Effector CD4-positive, alpha-beta T cell (primary cell): ENCODE data around the gene MYH16.
"Not testable (repeated sequence)": the region's sequence is repeated elsewhere in the genome, so short reads cannot be mapped to it uniquely, and the experiment has no call there.

Experiments used
- DNase-seq: peaks from one replicate; pipeline ENCODE4 v3.0.0-alpha.2; 2020

The MYH16 gene

DNA sequence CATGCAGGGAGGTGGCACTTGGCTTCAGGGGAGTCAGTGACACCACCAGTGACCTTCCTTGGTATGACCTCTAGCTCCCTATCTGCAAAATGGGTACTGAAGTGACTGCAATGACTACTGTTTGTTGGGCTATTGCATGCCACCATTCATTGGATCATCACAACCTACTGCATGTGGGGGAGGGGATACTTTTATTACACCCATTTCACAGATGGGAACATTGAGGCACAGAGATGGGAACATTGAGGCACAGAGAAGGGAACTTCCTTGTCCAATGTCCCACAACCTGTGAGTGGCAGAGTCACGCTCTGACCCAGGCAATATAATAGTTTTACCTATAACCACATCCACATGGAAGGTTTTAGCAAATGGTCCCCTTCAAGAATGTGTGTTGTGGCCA lies 12.2 kb upstream of the MYH16 start:
- no peak for DNase-seq

DNA sequence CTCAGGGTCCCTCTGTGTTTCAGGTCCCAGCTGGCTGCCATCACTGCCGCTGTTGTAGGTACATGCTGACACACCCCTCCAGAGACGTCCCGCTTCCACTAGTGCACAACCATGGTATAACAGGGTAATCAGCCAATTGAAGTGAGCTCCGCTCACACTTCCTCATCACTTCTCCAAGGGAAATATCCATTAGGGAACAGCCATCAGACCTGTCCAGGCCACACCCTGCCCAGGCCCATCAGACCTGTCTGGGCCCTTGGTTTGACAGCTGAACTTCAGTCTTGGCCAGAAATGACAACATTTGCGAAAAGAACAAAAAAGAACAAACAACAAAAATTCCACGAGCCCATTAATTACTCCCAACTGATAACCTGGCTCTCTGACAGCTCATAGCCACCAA lies 11.0 kb upstream of the MYH16 start:
- DNase-seq, result no peak

DNA sequence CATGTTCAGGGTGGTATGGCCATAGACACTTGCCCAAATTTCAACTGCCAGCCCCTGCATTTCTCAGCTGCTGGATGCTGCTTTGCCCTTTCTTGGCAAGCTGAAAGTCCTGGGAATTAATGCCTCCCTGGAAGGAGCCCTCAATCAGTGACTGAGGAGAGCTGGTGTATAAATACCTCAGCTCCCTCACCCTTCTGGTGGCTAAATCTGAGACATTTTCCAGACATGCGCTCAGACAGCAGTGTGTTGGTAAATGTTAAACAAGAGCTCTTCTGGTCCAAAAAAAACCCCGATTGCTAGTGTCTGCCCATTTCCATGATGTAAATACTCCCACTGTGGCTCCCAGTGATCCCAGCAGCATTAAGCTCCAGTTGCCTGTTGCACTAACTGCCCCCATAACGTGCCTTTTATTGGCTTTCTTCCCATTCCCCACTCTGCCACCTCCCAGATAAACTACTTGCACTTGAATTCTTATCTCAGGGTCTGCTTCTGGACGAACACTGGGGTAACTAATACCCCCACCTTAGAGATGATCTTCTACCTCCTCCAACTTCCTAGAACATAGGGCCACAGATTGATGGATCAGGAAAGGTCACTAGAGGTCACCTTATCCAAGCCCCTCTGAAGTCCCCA lies 6.7 kb upstream of the MYH16 start:
- no peak for DNase-seq

DNA sequence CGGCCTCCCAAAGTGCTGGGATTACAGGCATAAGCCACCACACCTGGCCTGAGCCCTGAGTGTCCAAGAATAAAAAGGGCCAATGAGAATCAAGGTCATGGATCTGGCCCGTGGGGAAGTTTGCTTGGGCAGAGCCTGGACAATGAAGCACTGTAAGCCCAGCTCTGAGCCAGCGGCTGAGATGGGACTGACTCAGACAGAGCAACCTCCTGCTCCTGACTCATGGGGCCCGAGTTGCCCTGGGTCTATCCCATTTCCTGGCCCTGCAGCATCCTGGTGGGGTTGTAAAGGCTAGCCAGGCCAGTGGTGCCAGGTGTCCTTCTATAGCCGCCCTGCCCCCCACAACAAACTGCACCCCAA lies 5.2 kb upstream of the MYH16 start:
- no peak for DNase-seq

DNA sequence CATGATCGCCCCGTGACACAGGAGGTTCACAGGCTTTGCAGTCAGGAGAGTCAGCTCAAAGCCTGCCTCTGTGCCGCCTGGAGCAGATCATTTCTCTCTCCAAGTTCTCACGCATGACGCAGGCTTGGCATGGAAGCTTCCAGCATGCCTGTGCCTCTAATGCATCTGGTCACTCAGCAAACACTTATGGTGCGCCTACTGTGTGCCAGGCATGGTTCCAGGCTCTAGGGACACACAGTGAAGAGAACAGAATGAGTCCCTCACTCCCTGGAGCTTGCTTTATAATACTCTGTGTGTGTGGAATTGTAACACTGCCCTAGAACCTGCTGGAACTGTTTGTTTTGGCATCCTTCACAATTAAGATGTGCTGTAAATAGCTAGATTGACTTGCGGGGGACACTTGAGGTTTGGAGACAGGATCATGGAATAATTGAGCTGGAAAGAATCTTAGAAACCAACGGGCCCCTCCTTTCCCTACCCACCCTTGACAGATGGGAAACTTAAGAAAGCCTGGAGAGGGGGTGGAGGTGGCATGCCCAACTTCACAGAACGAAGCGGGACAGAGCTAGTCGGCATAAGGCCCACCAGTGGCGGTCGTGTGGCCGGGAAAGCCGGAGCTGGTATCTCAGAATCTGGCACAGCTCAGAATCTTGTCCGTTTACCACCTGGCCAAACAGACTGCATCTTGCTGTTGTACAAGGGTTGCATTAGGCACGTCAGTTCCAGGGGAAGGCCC lies 4.6 kb upstream of the MYH16 start:
- DNase-seq, result no peak

DNA sequence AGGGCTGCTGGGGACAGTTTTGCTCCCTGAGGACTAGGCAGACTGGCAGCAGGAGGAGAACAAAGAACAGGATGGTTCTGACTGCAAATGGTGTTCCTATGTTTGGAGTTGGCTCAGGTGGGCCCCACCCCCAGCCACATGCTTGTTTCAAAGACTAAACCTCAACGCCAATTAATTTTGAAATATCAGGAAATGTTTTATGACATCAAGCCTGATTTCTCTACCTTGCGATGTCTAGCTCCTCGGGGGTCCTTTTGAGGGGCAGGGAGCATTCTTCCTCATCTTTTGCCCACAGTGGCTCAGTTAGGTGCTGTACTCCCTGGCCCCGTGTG lies 4.1 kb upstream of the MYH16 start:
- DNase-seq, result no peak

DNA sequence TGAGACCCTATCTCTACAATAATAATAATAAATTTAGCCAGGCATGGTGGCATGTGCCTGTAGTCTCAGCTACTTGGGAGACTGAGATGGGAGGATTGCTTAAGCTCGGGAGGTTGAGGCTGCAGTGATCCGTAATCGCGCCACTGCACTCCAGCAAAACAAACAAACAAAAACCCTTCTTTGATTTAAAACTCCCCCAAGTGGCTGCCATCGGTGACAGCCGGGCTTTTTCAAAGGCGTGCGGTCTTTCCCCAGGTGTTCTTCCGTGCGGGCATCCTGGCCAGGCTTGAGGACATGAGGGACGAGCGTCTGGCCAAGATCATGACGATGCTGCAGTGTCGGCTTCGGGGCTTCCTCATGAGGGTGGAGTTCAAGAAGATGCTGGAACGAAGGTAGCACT lies 1.9 kb upstream of the MYH16 start:
- no peak for DNase-seq

DNA sequence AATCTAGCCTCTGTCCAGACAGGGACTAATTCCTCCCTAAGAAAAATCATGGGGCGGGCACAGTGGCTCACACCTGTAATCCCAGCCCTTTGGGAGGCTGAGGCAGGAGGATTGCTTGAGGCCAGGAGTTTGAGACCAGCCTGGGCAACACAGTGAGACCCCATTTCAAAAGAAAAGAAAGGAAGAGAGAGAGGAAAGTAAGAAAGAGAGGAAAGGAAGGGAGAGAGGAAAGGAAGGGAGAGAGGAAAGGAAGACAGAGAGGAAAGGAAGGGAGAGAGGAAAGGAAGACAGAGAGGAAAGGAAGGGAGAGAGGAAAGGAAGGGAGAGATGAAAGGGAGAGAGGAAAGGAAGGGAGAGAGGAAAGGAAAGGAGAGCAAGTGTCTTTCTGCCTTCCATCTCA lies 922 bp downstream of the MYH16 start:
- DNase-seq, result not testable (repeated sequence)

DNA sequence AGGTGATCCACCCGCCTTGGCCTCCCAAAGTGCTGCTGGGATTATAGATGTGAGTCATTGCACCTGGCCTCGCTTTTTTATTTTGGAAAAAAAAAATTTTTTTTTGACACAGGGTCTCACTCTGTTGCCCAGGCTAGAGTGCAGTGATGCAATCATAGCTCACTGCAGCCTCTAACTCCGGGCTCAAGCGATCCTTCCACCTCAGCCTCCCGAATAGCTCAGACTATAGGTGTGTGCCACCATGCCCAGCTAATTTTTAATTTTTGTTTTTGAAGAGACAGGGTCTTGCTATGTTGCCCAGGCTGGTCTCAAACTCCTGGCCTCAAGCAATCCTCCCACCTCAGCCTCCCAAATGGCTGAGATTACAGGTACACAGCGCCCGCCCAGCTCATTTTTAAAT lies 2.3 kb downstream of the MYH16 start:
- DNase-seq, result not testable (repeated sequence)

DNA sequence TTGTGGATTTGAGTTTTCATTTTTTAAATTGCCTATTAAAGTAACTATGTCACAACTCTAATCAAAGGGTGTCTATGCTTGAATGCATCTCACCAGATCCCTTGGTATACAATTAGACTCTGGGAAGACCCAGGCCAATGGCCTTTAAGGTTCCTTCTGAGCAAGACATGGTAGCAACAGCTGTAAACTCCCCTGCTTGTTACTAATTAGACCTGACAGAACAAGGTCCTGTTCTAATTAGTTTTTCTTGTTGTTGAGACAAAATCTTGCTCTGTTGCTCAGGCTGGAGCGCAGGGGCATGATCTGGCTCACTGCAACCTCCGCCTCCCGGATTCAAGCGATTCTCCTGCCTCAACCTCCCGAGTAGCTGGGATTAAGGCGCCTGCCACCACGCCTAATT lies 2.9 kb downstream of the MYH16 start:
- DNase-seq, result no peak

DNA sequence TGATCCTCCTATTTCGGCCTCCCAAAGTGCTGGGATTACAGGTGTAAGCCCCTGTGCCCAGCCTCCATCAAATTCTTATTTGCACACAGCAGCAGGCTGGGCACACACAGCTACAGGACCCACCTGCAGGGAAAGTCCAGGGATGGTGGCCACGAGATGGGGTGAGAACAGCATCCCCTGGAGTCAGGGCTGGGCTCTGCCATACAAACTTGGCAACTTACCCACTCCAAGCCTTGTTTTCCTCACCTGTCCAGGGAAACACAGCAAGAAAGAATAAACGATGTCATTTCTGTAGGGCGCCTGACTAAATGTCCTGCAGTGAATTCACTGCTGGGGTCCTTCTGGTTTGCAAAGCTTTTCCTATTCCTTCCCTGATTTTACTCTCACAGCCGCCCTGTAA lies 5.5 kb downstream of the MYH16 start:
- DNase-seq, result no peak

DNA sequence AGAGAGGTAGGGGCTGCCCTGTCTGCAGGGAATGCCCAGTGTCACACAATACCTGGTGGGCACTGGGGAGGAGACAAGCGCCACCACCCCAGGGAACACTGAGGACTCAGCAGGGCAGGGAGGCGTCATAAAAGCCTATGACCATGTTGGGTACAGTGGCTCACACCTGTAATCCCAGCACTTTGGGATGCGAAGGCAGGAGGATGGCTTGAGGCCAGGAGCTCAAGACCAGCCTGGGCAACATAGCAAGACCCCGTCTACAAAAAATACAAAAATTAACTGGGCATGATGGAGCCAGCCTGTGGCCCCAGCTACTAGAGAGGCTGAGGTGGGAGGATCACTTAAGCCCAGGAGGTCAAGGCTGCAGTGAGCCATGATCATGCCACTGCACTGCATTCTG lies 11.5 kb downstream of the MYH16 start:
- not testable (repeated sequence) for DNase-seq

DNA sequence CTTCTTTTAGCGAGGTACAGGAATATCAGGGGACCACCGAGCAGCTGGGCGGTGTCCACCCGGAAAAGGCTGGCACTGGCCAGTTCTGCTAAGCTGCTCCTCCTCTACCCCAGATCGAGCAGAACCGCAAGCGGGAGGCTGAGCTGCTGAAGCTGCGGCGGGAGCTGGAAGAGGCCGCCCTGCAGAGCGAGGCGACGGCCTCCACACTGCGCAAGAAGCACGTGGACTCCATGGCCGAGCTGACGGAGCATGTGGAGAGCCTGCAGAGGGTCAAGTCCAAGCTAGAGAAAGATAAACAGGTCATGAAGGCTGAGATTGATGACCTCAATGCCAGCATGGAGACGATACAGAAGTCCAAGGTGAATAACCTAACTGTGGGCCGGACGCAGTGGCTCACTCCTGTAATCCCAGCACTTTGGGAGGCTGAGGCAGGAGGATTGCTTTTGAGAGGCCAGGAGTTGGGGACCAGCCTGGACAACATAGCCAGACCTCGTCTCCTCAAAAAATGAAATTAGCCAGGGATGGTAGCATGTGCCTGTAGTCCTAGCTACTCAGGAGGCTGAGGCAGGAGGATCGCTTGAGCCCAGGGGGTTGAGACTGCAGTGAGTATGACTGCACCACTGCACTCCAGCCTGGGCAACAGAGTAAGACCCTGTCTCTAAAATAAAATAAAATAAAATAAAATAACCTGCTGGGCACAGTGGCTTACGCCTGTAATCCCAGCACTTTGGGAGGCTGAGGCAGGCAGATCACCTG lies 15.3 kb downstream of the MYH16 start:
- no peak for DNase-seq

DNA sequence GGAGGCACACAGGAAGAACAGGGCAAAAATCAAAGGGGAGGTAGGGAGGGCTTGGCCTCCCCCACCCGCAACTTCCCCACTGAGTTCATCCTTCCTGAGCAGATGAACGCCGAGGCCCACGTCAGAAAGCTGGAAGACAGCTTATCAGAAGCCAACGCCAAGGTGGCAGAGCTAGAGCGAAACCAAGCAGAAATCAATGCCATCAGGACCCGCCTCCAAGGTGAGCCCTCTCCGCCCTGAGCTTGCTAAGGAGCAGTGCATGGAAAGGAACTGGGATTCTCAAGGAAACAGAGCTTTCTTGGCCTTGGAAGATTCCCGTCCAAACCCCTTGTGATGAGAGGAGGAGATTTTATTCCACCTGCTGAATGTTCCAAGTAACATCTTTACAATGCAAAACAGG lies 16.5 kb downstream of the MYH16 start:
- DNase-seq, result no peak

DNA sequence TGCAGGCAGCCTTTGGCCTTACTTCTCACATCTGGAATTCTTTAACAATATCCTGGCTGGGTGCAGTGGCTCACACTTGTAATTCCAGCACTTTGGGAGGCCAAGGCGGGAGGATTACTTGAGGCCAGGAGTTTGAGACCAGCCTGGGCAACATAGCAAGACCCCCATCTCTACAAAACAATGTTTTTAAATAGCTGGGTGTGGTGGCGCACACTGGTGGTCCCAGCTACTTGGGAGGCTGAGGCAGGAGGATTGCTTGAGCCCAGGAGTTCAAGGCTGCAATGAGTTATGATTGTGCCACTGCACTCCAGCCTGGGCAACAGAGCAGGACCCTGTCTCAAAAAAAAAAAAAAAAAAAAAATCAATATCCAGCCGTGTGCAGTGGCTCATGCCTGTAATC lies 17.5 kb downstream of the MYH16 start:
- not testable (repeated sequence) for DNase-seq

DNA sequence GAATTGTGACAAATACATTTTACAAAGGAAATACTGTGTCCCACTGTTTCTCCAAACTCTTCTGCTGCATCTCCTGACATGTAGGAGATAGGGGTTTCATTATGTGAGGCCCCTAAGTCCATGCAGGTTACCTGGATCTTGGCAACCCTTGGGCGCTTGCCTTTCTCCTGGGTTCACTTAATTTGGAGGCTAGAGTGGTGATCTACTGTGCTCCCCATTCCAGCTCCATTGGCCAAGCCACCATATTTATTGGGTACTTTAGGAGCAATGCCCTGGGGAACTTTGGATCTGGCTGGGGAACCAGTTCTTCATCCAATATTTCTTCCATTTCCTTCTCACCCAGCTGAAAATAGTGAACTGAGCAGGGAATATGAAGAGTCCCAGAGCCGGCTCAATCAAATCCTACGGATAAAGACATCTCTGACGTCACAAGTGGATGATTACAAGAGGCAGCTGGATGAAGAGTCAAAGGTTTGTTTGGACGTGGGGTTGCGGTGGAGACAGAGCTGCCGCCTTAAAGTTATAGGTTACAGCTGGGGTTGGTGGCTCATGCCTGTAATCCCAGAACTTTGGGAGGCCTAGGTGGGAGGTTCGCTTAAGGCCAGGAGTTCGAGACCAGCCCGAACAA lies 18.5 kb downstream of the MYH16 start:
- DNase-seq, result no peak

DNA sequence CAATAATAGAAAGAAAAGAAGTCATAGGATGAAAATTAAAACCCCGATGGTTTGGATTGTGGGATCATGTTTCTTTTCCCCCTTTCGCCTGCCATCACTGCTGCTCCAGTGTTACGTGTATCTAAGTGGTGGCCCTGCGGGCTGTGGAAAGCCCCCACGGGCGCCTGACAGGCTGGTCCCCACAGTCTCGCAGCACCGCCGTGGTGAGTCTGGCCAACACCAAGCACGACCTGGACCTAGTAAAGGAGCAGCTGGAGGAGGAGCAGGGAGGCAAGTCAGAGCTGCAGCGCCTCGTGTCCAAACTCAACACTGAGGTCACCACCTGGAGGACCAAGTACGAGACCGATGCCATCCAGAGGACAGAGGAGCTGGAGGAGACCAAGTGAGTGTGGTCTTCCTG lies 19.5 kb downstream of the MYH16 start:
- no peak for DNase-seq

DNA sequence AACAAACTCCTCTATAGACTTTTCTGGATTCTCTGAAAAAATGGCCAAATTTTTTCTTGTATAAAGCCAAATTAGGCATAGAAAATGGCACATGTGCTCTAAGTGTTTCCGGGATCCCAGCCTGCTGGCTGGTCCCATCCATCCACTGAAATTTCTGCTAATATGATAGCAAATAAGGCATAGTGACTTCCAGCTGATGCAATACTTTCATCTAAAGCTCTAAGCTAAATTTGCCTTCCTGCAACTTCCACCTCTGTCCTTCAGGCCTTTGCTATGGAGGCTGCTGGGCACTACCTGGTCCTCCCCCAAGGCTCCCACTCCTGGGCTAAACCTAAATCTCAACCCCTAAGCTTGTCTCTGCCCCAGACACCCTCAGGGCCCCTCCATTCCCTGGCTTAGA lies 20.5 kb downstream of the MYH16 start:
- DNase-seq, result no peak

DNA sequence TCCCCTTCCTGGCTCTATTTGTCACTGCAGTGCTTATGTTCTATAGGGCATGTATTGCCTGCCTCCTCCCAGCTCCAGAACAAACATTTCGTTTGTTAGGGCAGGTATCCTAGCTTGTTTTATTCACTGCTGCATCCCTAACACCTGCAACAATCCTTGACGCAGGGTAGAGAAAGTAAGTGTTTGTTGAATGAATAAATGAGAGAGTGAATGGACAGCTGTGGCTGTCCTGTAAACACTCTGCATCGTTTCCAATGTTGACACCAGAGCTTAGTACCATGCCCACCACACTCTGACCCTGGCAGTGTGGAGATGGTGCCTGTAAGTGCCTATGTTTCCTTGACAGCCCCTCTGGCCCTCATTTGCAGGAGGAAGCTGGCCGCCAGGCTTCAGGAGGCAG lies 21.0 kb downstream of the MYH16 start:
- DNase-seq, result no peak

DNA sequence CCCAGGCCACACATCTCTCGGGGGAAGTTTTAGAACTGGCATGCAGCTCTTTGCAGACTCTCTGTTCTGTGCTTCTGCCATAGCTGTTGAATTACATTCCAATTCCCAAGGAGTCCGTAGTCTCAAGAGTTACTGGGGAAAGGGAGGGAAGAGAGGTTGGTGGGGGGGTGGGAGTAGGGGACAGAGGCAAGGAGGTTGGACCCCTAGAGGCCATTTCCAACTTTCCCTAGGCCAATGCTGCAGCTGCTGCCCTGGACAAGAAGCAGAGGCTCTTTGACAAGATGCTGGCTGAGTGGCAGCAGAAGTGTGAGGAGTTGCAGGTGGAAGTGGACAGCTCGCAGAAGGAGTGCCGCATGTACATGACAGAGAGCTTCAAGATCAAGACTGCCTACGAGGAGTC lies 23.8 kb downstream of the MYH16 start:
- no peak for DNase-seq

DNA sequence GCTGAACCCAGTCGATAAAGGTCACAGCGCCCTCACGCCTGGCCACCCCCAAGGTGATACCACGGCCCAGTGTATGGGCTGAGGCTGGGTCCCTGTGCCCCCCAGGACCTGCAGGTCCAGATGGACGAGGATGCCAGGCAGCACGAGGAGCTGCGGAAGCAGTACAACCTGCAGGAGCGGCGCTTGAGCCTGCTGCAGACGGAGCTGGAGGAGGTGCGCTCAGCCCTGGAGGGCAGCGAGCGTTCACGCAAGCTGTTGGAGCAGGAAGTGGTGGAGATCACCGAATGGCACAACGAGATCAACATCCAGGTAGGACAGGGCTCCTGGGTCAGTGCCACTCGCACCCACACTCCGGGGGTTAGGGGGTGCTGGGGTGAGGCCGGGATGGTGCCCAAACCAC lies 28.9 kb downstream of the MYH16 start:
- no peak for DNase-seq

DNA sequence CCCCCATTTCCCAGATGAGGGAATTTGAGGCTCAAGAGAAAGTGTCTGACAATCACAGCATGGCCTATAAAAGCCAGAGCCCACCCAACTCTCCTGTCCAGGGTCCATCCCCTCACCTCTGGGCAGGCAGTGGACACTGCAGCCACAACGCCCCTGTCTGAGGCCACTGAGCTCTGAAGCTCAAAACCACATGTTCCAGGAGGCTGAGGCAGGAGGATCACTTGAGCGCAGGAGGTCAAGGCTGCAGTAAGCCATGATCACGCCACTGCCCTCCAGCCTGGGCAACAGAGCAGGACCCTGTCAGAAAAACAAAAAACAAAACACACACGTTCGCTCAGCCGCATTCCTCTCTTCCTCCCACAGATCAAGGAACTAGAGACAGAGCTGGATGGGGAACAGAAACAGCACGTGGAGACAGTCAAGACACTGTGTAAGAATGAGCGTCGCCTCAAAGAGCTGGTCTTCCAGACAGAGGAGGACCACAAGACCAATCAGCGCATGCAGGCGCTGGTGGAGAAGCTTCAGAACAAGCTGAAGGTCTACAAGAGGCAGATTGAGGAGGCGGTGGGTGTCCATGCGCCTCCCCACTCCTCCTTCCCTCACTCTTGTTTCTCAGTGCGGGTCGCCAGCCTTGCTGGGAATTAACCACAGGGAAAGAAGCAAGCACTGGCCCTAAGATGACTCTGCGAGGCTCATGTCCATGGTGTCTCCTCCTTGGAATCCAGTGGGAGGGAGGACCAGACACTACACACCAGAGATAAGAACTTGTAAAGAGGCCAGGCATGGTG lies 33.0 kb downstream of the MYH16 start:
- no peak for DNase-seq

DNA sequence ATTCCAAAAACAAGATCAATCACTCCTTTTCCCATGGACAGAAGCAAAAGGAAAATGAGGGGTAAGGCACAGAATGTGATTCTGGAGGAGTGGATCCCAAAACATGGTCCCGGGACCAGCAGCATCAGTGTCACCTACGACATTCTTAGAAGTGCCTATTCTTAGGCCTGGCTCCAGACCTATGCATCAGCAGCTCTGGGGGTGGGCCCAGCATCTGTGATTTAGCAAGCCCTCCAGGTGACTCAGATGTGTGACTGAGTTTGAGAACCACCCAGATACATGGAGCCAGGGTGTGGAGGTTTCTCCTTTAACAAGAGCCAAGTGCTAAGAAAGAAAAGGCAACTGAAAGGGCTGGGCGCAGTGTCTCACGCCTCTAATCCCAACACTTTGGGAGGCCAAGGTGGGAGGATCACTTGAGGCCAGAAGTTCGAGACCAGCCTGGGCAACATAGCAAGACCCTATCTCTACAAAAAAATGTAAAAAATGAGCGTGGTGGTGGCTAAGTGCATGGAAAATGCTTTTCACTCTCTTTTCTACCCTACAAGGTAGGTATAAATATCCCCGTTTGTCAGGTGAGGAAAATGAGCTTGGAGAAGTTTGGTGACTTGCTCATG lies 35.9 kb downstream of the MYH16 start:
- no peak for DNase-seq
